Measurements from ENCODE around the gene MICALL2.
A peak's percentile ranks its signal among the peaks of the same experiment; 100 is the strongest.

MICALL2 gene

GRCh38 chr7:1458683-1459511 lies at the start of gene MICALL2:
TSS of gene MICALL2 (minus strand) at chr7:1459470. CDS start at chr7:1459326, 144 bp downstream.
- peak; percentile 94 for DNase-seq (ENCODE audit: low read depth)

GRCh38 chr7:1508277-1508758 lies 49.0 kb upstream of the MICALL2 start:
- DNase-seq (ENCODE audit: low read depth): no peak

- DNase-seq (ENCODE audit: low read depth): no peak
Measured at GRCh38 chr7:1505731-1506550, 46.7 kb upstream of the MICALL2 start.

GRCh38 chr7:1503816-1504775 lies 44.8 kb upstream of the MICALL2 start, which contains the start of gene INTS1:
TSS of gene INTS1 (minus strand) at chr7:1504389. CDS start at chr7:1503960, 429 bp downstream.
- peak; percentile 90 for DNase-seq (ENCODE audit: low read depth)

- no peak for DNase-seq (ENCODE audit: low read depth)
Measured at GRCh38 chr7:1503390-1503789, 44.1 kb upstream of the MICALL2 start.

- no peak for DNase-seq (ENCODE audit: low read depth)
Measured at GRCh38 chr7:1502845-1503244, 43.6 kb upstream of the MICALL2 start.

GRCh38 chr7:1501487-1502270 lies 42.4 kb upstream of the MICALL2 start:
- DNase-seq (ENCODE audit: low read depth): no peak

GRCh38 chr7:1500064-1500807 lies 41.0 kb upstream of the MICALL2 start:
- DNase-seq (ENCODE audit: low read depth): no peak

- DNase-seq (ENCODE audit: low read depth): no peak
Measured at GRCh38 chr7:1499367-1500029, 40.2 kb upstream of the MICALL2 start.

- no peak for DNase-seq (ENCODE audit: low read depth)
Measured at GRCh38 chr7:1498370-1499305, 39.4 kb upstream of the MICALL2 start.

- DNase-seq (ENCODE audit: low read depth): no peak
Measured at GRCh38 chr7:1497293-1497927, 38.1 kb upstream of the MICALL2 start.

- DNase-seq (ENCODE audit: low read depth): no peak
Measured at GRCh38 chr7:1496531-1497292, 37.4 kb upstream of the MICALL2 start.

- no peak for DNase-seq (ENCODE audit: low read depth)
Measured at GRCh38 chr7:1495564-1496242, 36.4 kb upstream of the MICALL2 start.

- no peak for DNase-seq (ENCODE audit: low read depth)
Measured at GRCh38 chr7:1494866-1495563, 35.7 kb upstream of the MICALL2 start.

- no peak for DNase-seq (ENCODE audit: low read depth)
Measured at GRCh38 chr7:1494447-1494846, 35.2 kb upstream of the MICALL2 start.

- no peak for DNase-seq (ENCODE audit: low read depth)
Measured at GRCh38 chr7:1493571-1493970, 34.3 kb upstream of the MICALL2 start.

Data from EH (cell line).